Mesendoderm (in vitro differentiated cells): ENCODE data around the gene HS6ST3.

Source experiments
- DNase-seq: peaks from one replicate; pipeline ENCODE4 v3.0.0; 2013
- H2AK5ac ChIP-seq: 2 replicates; pipeline ENCODE4 v1.6.1; 2013; ENCODE audit warnings: low read length, inconsistent platforms
- H2BK120ac ChIP-seq: 2 replicates; pipeline ENCODE4 v1.6.1; 2013; ENCODE audit warnings: low read depth, mild to moderate bottlenecking, low read length, moderate library complexity, mixed read lengths
- H2BK15ac ChIP-seq: replicated peaks from 2 replicates; pipeline ENCODE4 v1.6.1; 2013; ENCODE audit warnings: low read depth, mild to moderate bottlenecking, moderate library complexity
- H2BK5ac ChIP-seq: 2 replicates; pipeline ENCODE4 v1.6.1; 2013; ENCODE audit warnings: low read length, inconsistent platforms
- H3K18ac ChIP-seq: 2 replicates; pipeline ENCODE4 v1.6.1; 2013; ENCODE audit warnings: mild to moderate bottlenecking, low read length, mixed read lengths
- H3K23ac ChIP-seq: one replicate; pipeline ENCODE4 v1.6.1; 2013; ENCODE audit warnings: low read length
- H3K27ac ChIP-seq: 2 replicates; pipeline ENCODE4 v1.5.1; 2013; ENCODE audit warnings: low read depth, mild to moderate bottlenecking, inconsistent platforms, low read length, moderate library complexity
- H3K27me3 ChIP-seq: 2 replicates; pipeline ENCODE4 v1.6.1; 2013; ENCODE audit warnings: low read length, control low read depth, mild to moderate bottlenecking, inconsistent platforms; ENCODE audit not compliant: insufficient read depth, poor library complexity
- H3K36me3 ChIP-seq: 2 replicates; pipeline ENCODE4 v1.6.1; 2013; ENCODE audit warnings: low read length, inconsistent platforms; ENCODE audit not compliant: control insufficient read depth, insufficient read depth
- H3K4ac ChIP-seq: one replicate; pipeline ENCODE4 v1.6.1; 2013; ENCODE audit warnings: low read depth, mild to moderate bottlenecking, low read length, moderate library complexity
- H3K4me1 ChIP-seq: 2 replicates; pipeline ENCODE4 v1.6.1; 2013; ENCODE audit warnings: low read depth, low read length, inconsistent platforms; ENCODE audit not compliant: control insufficient read depth
- H3K4me2 ChIP-seq: 2 replicates; pipeline ENCODE4 v1.6.1; 2013; ENCODE audit warnings: low read length
- H3K4me3 ChIP-seq: 2 replicates; pipeline ENCODE4 v1.5.1; 2013; ENCODE audit warnings: mild to moderate bottlenecking, low read length
- H3K56ac ChIP-seq: one replicate; pipeline ENCODE4 v1.6.1; 2013; ENCODE audit warnings: low read length
- H3K79me1 ChIP-seq: 2 replicates; pipeline ENCODE4 v1.6.1; 2013; ENCODE audit warnings: low read length, inconsistent platforms
- H3K79me2 ChIP-seq: 2 replicates; pipeline ENCODE4 v1.6.1; 2013; ENCODE audit warnings: mild to moderate bottlenecking, low read length; ENCODE audit not compliant: control insufficient read depth, insufficient read depth
- H3K9ac ChIP-seq: 2 replicates; pipeline ENCODE4 v1.6.1; 2013; ENCODE audit warnings: low read length, inconsistent platforms
- H4K5ac ChIP-seq: one replicate; pipeline ENCODE4 v1.6.1; 2013; ENCODE audit warnings: low read length
- H4K8ac ChIP-seq: one replicate; pipeline ENCODE4 v1.6.1; 2013; ENCODE audit warnings: low read depth, mild to moderate bottlenecking, control low read depth, low read length, moderate library complexity
- WGBS: extraction: QIAGEN DNeasy Blood & Tissue Kit; methylation state at CpG from one replicate; pipeline ENCODE4 v1.1.7; 2013; ENCODE audit warnings: low lambda C conversion rate, missing lambda C conversion rate; ENCODE audit not compliant: insufficient coverage; ENCODE audit errors: extremely low coverage; 5-methylcytosine and 5-hydroxymethylcytosine counted together

HS6ST3 gene

GRCh38 chr13:96551546-96551945 lies 461.6 kb downstream of the HS6ST3 start:
- no peaks in the 10 kb centered on the region for H3K79me1 ChIP-seq
- H2BK5ac ChIP-seq: no peak overlapping the region
- H3K4ac ChIP-seq: no peak overlapping the region
- no CpG with 5 or more reads among the region's 5 CpGs for WGBS
- no peak overlapping the region for H4K8ac ChIP-seq
- no peaks in the 10 kb centered on the region for H3K27me3 ChIP-seq
- peak; percentile 8 for DNase-seq
- no peak overlapping the region for H3K4me2 ChIP-seq
- no peak overlapping the region for H2AK5ac ChIP-seq
- H3K9ac ChIP-seq: no peak overlapping the region
- no peaks in the 10 kb centered on the region for H3K36me3 ChIP-seq
- H3K4me1 ChIP-seq: no peaks in the 10 kb centered on the region
- H3K23ac ChIP-seq: no peak overlapping the region
- no peak overlapping the region for H4K5ac ChIP-seq
- no peak overlapping the region for H3K56ac ChIP-seq
- H2BK120ac ChIP-seq: no peak overlapping the region
- no peak overlapping the region for H3K4me3 ChIP-seq
- H3K27ac ChIP-seq: no peak overlapping the region
- no peak overlapping the region for H3K18ac ChIP-seq
- H2BK15ac ChIP-seq: no peak overlapping the region
- H3K79me2 ChIP-seq: no peaks in the 10 kb centered on the region

DNA sequence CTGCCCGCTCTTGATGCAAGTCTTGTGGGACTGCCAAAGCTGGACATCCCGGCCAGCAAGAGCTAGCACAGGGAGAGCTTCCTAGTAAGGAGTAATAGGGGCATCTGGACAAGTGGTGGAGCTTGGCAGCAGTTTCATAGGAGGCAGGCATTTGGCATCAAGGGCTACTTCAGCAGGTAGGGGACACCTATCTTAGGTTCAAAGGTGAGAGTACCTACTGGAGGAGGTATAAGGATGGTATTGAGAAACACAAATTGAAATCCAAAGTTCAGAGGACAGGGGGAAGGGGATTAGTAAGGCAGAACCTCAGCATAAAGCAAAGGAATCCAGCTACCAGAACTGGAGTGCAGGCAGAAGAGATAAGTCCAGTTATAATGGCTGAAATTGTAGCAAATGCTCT lies 462.7 kb downstream of the HS6ST3 start:
- Histone ChIP-seq H3K79me2 (no peaks in the 10 kb centered on the region), H3K56ac (no peak overlapping the region), H3K27me3 (no peaks in the 10 kb centered on the region), H3K4me1 (no peaks in the 10 kb centered on the region), H4K8ac (no peak overlapping the region), H2BK120ac (no peak overlapping the region), H3K9ac (no peak overlapping the region), H3K18ac (no peak overlapping the region), H3K36me3 (no peaks in the 10 kb centered on the region), H2AK5ac (no peak overlapping the region), H3K79me1 (no peaks in the 10 kb centered on the region), H3K4me2 (no peak overlapping the region), H3K4ac (no peak overlapping the region), H3K27ac (no peak overlapping the region), H2BK15ac (no peak overlapping the region), H2BK5ac (no peak overlapping the region), H3K23ac (no peak overlapping the region), H3K4me3 (no peak overlapping the region), H4K5ac (no peak overlapping the region)
- no peak for DNase-seq
- WGBS: no CpG with 5 or more reads among the region's 2 CpGs

GRCh38 chr13:96553796-96554195 lies 463.9 kb downstream of the HS6ST3 start:
- no peaks in the 10 kb centered on the region for H3K79me2 ChIP-seq
- no peak overlapping the region for H2BK15ac ChIP-seq
- H3K4me3 ChIP-seq: no peak overlapping the region
- no peaks in the 10 kb centered on the region for H3K79me1 ChIP-seq
- H3K36me3 ChIP-seq: no peaks in the 10 kb centered on the region
- H3K27me3 ChIP-seq: no peaks in the 10 kb centered on the region
- no peak overlapping the region for H3K18ac ChIP-seq
- H2BK120ac ChIP-seq: no peak overlapping the region
- H4K5ac ChIP-seq: no peak overlapping the region
- H3K56ac ChIP-seq: no peak overlapping the region
- H3K23ac ChIP-seq: no peak overlapping the region
- H3K4ac ChIP-seq: no peak overlapping the region
- no peak overlapping the region for H2BK5ac ChIP-seq
- no peak overlapping the region for H2AK5ac ChIP-seq
- H3K4me1 ChIP-seq: no peaks in the 10 kb centered on the region
- WGBS: no CpG with 5 or more reads among the region's 7 CpGs
- H3K4me2 ChIP-seq: no peak overlapping the region
- no peak overlapping the region for H4K8ac ChIP-seq
- DNase-seq: no peak
- no peak overlapping the region for H3K9ac ChIP-seq
- no peak overlapping the region for H3K27ac ChIP-seq

DNA sequence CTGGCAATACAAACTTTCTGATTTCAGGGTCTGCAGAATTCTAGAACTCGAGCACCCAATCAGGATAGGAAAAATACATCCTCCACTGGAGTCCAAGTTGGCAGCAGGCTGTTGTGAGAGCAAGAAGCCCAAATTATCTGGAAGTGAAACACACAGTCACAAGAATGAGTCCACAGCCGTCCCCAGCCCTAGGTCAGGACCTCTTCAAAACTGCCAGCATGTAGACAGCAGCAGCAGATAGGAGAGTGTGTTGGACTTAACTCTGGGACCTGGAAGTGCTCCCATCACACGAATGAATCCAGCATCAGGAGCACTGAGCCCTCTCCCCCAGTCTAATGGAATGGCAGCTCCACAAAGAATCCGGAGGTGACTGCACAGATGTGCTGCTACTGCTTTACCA lies 483.7 kb downstream of the HS6ST3 start:
- Histone ChIP-seq H3K9ac (no peak overlapping the region), H2BK15ac (no peak overlapping the region), H2BK5ac (no peak overlapping the region), H3K27ac (no peak overlapping the region), H4K8ac (no peak overlapping the region), H4K5ac (no peak overlapping the region), H3K4me3 (no peak overlapping the region), H3K27me3 (no peaks in the 10 kb centered on the region), H2BK120ac (no peak overlapping the region), H3K4me2 (no peak overlapping the region), H2AK5ac (no peak overlapping the region), H3K36me3 (no peaks in the 10 kb centered on the region), H3K4ac (no peak overlapping the region), H3K79me2 (no peaks in the 10 kb centered on the region), H3K4me1 (no peaks in the 10 kb centered on the region), H3K56ac (no peak overlapping the region), H3K79me1 (no peaks in the 10 kb centered on the region), H3K18ac (no peak overlapping the region), H3K23ac (no peak overlapping the region)
- DNase-seq: no peak
- no CpG with 5 or more reads among the region's 4 CpGs for WGBS

DNA sequence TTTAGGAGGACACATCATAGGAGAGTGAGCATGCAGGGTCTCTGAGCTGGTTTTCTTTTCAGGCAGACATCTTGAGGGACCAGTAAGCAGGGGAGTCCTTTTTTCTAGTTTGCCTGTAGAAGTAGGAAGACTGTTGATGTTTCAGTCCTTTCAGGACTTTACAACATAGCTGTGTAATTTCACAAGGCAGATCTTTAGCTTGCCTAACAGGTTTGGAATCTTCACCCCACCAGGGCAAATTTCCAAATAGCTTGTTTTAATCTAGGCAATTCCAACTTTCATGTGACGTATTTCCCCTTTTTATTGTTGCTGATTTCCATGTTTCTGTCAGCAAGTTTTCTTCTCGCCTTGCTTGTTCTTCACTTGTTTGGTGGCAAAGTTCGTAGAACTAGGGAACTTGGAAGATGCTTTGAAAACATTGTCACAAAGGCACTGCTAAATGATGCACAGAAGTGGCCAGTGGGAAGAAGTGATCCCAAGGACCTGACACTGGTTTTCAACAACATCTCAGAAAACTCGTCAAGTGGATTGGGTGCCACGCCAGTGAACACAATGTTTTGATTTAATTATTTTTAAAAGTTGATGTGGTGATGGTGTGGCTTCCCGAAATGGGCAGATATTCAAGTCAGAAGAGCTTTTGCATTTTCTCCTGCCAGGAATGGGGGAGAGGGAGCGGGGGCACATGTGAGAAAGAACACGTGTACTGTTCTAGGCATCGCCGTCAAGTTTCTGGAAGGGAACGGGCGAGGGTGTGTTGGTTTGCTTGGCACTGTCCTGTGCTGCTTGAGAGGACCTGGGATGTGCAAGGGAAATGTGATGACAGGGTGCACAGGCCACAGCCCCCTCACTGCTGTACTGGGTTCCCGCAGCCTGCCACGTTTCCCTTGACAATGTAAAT lies 485.8 kb downstream of the HS6ST3 start:
- Histone ChIP-seq H2BK5ac (no peak overlapping the region), H2BK120ac (no peak overlapping the region), H4K8ac (no peak overlapping the region), H3K36me3 (no peaks in the 10 kb centered on the region), H3K18ac (no peak overlapping the region), H2AK5ac (no peak overlapping the region), H3K79me1 (no peaks in the 10 kb centered on the region), H3K4me1 (no peaks in the 10 kb centered on the region), H3K79me2 (no peaks in the 10 kb centered on the region), H3K4me3 (no peak overlapping the region), H2BK15ac (no peak overlapping the region), H3K4ac (no peak overlapping the region), H3K9ac (no peak overlapping the region), H3K56ac (no peak overlapping the region), H4K5ac (no peak overlapping the region), H3K27me3 (no peaks in the 10 kb centered on the region), H3K27ac (no peak overlapping the region), H3K4me2 (no peak overlapping the region), H3K23ac (no peak overlapping the region)
- no CpG with 5 or more reads among the region's 14 CpGs for WGBS
- no peak for DNase-seq

DNA sequence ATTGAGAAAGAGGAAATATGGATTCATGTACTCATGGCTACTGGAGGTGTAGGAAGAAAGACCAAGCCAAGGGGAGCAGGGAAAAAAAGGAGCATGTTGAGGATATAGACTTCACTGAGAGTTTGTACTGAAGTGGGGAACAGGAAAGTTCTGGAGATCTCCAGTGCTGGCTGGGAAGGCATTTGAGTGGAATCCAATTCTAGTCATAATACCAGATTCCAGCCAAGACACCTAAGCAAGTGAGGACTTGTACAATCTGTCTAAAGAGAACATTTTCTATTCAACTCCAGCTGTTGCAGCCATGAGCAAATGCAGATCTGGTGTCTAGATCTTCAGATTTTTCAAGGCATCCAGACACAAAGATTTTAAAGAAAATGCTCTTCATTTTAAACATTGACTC lies 491.8 kb downstream of the HS6ST3 start:
- H3K79me1 ChIP-seq: no peaks in the 10 kb centered on the region
- H2BK5ac ChIP-seq: no peak overlapping the region
- H3K56ac ChIP-seq: no peak overlapping the region
- no peaks in the 10 kb centered on the region for H3K27me3 ChIP-seq
- no peak overlapping the region for H3K4me2 ChIP-seq
- no peak for DNase-seq
- no peak overlapping the region for H3K23ac ChIP-seq
- no peak overlapping the region for H3K18ac ChIP-seq
- no peaks in the 10 kb centered on the region for H3K79me2 ChIP-seq
- H2BK15ac ChIP-seq: no peak overlapping the region
- no peak overlapping the region for H2BK120ac ChIP-seq
- H3K36me3 ChIP-seq: no peaks in the 10 kb centered on the region
- no peak overlapping the region for H3K9ac ChIP-seq
- no peak overlapping the region for H3K27ac ChIP-seq
- no peaks in the 10 kb centered on the region for H3K4me1 ChIP-seq
- no peak overlapping the region for H3K4me3 ChIP-seq
- H4K5ac ChIP-seq: no peak overlapping the region
- H3K4ac ChIP-seq: no peak overlapping the region
- H4K8ac ChIP-seq: no peak overlapping the region
- H2AK5ac ChIP-seq: no peak overlapping the region
